ENCODE results near the gene CYB5R4. TPM values are rescaled to one million over a fixed set of nuclear protein-coding genes. Genes with fewer than 3 reads are reported as not detected.

The CYB5R4 gene
- polyA plus RNA-seq = 10 to 100 TPM in 1 of 3 donors, 1 to 10 TPM in 2; 4.1 to 11.7 (median 9.8) TPM

GRCh38 chr6:83859410-83860358 is at the start of gene CYB5R4:
Gene CYB5R4 (plus strand): TSS chr6:83859689. CDS start chr6:83859783, 94 bp downstream.
- peak within 1 kb of the TSS; percentile 25 for H3K27ac ChIP-seq (ENCODE audit: low read depth, low read length)
- WGBS, 3 donors = 0 to 1% (median 0%) methylated on average over 50 to 53 of the region's 53 CpGs

- H3K27ac ChIP-seq (ENCODE audit: low read depth, low read length) = no peak overlapping the region
Observed at GRCh38 chr6:83812595-83812994, 46.9 kb upstream of the CYB5R4 start.

GRCh38 chr6:83815631-83816272 is 43.7 kb upstream of the CYB5R4 start:
- no peak overlapping the region for H3K27ac ChIP-seq (ENCODE audit: low read depth, low read length)
- WGBS, 3 donors = 9 to 24% (median 13%) methylated on average over 2 of the region's 2 CpGs

GRCh38 chr6:83822629-83823169 is 36.8 kb upstream of the CYB5R4 start:
- H3K27ac ChIP-seq (ENCODE audit: low read depth, low read length) = no peak overlapping the region
- WGBS, 3 donors = 63 to 88% (median 74%) methylated on average over 3 of the region's 3 CpGs

GRCh38 chr6:83824388-83824801 is 35.1 kb upstream of the CYB5R4 start:
- WGBS, 3 donors = 13 to 27% (median 25%) methylated on average over 3 of the region's 3 CpGs
- H3K27ac ChIP-seq (ENCODE audit: low read depth, low read length) = no peak overlapping the region

- no peak overlapping the region for H3K27ac ChIP-seq (ENCODE audit: low read depth, low read length)
- WGBS, 3 donors = 5 to 33% (median 19%) methylated on average over 2 of the region's 2 CpGs
Observed at GRCh38 chr6:83824831-83825230, 34.7 kb upstream of the CYB5R4 start.

GRCh38 chr6:83827050-83827449 is 32.4 kb upstream of the CYB5R4 start:
- 50 to 60% (median 60%) methylated on average over 2 of the region's 2 CpGs for WGBS, 3 donors
- no peak overlapping the region for H3K27ac ChIP-seq (ENCODE audit: low read depth, low read length)

- H3K27ac ChIP-seq (ENCODE audit: low read depth, low read length) = no peak overlapping the region
- WGBS, 3 donors = 66 to 84% (median 81%) methylated on average over 6 of the region's 6 CpGs
Observed at GRCh38 chr6:83838727-83839126, 20.8 kb upstream of the CYB5R4 start.

GRCh38 chr6:83844170-83844569 is 15.3 kb upstream of the CYB5R4 start:
- H3K27ac ChIP-seq (ENCODE audit: low read depth, low read length) = no peak overlapping the region
- WGBS, 3 donors = 80 to 88% (median 82%) methylated on average over 3 of the region's 3 CpGs

GRCh38 chr6:83846291-83846690 is 13.2 kb upstream of the CYB5R4 start:
- no peak overlapping the region for H3K27ac ChIP-seq (ENCODE audit: low read depth, low read length)
- 47 to 57% (median 52%) methylated on average over 1 of the region's 1 CpG for WGBS, 3 donors

GRCh38 chr6:83847179-83847578 is 12.3 kb upstream of the CYB5R4 start:
- no peak overlapping the region for H3K27ac ChIP-seq (ENCODE audit: low read depth, low read length)

GRCh38 chr6:83849127-83849526 is 10.4 kb upstream of the CYB5R4 start:
- no peak overlapping the region for H3K27ac ChIP-seq (ENCODE audit: low read depth, low read length)
- WGBS, 3 donors = 71 to 85% (median 77%) methylated on average over 2 of the region's 2 CpGs

- H3K27ac ChIP-seq (ENCODE audit: low read depth, low read length) = no peak overlapping the region
- WGBS, 3 donors = 77 to 83% (median 78%) methylated on average over 3 of the region's 3 CpGs
Observed at GRCh38 chr6:83849610-83850009, 9.9 kb upstream of the CYB5R4 start.

GRCh38 chr6:83852528-83853177 is 6.8 kb upstream of the CYB5R4 start:
- no peak overlapping the region for H3K27ac ChIP-seq (ENCODE audit: low read depth, low read length)
- 12 to 14% (median 12%) methylated on average over 16 of the region's 16 CpGs for WGBS, 3 donors

- WGBS, 3 donors = 1 to 2% (median 1%) methylated on average over 75 to 81 of the region's 81 CpGs
- no peak within 1 kb of the TSS for H3K27ac ChIP-seq (ENCODE audit: low read depth, low read length)
Observed at GRCh38 chr6:83853178-83854000, 6.1 kb upstream of the CYB5R4 start, which contains the start of gene RIPPLY2. Gene RIPPLY2 (plus strand): TSS chr6:83853360. CDS start chr6:83853417, 57 bp downstream.

GRCh38 chr6:83854001-83854501 is 5.4 kb upstream of the CYB5R4 start:
- no peak overlapping the region for H3K27ac ChIP-seq (ENCODE audit: low read depth, low read length)
- WGBS, 3 donors = 8 to 14% (median 11%) methylated on average over 18 of the region's 18 CpGs

- WGBS, 3 donors = 48 to 57% (median 55%) methylated on average over 5 of the region's 5 CpGs
- no peak overlapping the region for H3K27ac ChIP-seq (ENCODE audit: low read depth, low read length)
Observed at GRCh38 chr6:83854766-83855165, 4.7 kb upstream of the CYB5R4 start.

GRCh38 chr6:83860359-83860755 is 868 bp downstream of the CYB5R4 start:
- 10 to 16% (median 14%) methylated on average over 7 of the region's 7 CpGs for WGBS, 3 donors
- H3K27ac ChIP-seq (ENCODE audit: low read depth, low read length) = no peak overlapping the region

Data from adipose tissue (tissue), 3 donors.